PC-9 (cell line): Measurements from ENCODE around the gene ELAVL4.

Experiments used
- EZH2 ChIP-seq: fragments of 200-600 bp; sonication (generic); IDR thresholded peaks from 2 replicates; pipeline ENCODE4 v1.8.0; 2017; ENCODE audit warnings: antibody characterized with exemption, low read depth
- TF ChIP-seq, protein P1 (sequence below): fragments of 200-600 bp; sonication (generic); conservative IDR thresholded peaks from 2 replicates; pipeline ENCODE4 v1.6.1; 2017; ENCODE audit warnings: mixed run types, antibody characterized with exemption, mild to moderate bottlenecking, moderate library complexity

DNA sequence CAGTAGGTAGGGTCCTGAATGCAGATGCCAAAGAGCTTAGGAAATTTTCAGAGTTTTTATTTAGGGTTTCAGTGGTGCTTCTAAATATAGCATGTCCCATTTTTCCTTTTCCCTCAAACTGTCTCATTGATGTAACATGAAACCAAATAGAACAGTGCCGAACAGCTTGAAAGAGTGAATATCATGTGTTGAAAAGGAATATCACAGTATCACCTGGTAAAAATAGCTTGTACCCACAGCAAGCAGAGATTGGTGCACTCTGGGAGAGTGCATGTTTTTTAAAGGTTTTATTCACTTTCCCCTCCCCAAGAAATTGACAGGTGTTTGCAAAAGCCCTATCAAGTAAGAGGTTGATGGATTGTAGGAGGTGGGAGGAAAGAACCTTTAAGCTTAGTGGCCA, 41.9 kb upstream of the ELAVL4 start:
- TF ChIP-seq, protein P1, sequence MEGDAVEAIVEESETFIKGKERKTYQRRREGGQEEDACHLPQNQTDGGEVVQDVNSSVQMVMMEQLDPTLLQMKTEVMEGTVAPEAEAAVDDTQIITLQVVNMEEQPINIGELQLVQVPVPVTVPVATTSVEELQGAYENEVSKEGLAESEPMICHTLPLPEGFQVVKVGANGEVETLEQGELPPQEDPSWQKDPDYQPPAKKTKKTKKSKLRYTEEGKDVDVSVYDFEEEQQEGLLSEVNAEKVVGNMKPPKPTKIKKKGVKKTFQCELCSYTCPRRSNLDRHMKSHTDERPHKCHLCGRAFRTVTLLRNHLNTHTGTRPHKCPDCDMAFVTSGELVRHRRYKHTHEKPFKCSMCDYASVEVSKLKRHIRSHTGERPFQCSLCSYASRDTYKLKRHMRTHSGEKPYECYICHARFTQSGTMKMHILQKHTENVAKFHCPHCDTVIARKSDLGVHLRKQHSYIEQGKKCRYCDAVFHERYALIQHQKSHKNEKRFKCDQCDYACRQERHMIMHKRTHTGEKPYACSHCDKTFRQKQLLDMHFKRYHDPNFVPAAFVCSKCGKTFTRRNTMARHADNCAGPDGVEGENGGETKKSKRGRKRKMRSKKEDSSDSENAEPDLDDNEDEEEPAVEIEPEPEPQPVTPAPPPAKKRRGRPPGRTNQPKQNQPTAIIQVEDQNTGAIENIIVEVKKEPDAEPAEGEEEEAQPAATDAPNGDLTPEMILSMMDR, result no peak
- TF ChIP-seq EZH2, result no peak
